ENCODE results near the gene TTLL8. TPM values are rescaled to one million over a fixed set of nuclear protein-coding genes. Genes with fewer than 3 reads are reported as not detected.

The TTLL8 gene
- total RNA-seq, 4 donors from 2014 or later: not detected

DNA sequence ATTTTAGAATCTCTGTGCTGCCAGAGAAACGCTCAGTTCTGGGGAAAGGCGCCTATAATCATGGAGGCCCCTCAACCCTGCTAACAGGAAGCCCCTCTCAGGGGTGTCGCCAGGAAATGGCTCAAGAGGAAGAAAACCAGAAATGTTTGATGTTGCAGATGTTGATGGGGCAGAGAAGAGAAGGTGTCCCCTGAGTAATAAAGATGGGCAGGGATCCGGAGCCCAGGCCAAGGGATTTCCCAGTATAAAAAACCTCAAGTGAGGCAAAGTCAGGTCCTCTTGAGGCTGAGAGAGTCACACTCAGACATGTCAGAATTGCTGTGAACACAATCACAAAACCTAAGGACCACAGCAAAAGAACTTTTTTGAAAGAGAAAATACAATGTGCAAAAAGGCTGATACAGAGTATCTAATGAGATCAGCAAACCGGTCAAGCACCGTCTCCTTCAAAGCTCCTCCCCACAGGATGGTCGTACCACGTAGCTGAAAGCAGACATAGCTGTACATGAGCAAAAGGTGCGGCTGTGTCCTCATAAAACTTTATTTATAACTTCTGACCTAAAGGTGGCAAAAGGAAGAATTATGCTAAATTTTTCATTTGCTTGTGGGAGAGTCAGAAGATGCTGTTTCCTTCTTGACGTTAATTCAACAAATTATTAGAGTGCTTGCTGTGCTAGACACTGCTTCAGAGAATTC, 43.9 kb upstream of the TTLL8 start:
- intact Hi-C loops (cut with DNase I; ENCODE audit: low total_unique reads): no loop called here
- 75% methylated on average over 10 of the region's 10 CpGs for whole genome bisulfite sequencing, 2 donors
- TF ChIP-seq CTCF (IDR thresholded peaks at IDR 0.05) (no peak), POLR2A (IDR thresholded peaks at IDR 0.05) (no peak)
- no peak overlapping the region for H3K4me3 ChIP-seq (ENCODE audit: low read depth, poor library complexity, severe bottlenecking)
- DNase-seq (ENCODE audit: low spot score in 2 of 2): no peak

DNA sequence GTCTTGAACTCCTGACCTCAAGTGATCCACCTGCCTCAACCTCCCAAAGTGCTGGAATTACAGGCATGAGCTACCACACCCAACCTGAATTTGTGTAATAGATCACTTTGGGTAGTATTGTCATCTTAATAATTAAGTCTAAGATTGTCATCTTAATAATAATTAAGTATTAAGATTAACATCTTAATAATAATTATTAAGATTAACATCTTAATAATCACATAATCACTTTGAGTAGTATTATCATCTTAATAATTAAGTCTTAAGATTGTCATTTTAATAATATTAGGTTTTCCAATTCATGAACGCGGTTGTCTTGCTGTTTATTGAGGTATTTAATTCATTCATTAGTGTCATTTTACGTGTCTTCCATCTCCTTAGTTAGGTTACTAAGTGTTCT, 40.0 kb upstream of the TTLL8 start:
- 87 to 90% methylated on average over 3 of the region's 3 CpGs for WGBS, 2 donors

GRCh38 chr22:50092342-50092741, 34.2 kb upstream of the TTLL8 start:
- no peak for DNase-seq (ENCODE audit: low spot score in 2 of 2)
- H3K4me3 ChIP-seq (ENCODE audit: low read depth, poor library complexity, severe bottlenecking): no peak overlapping the region
- intact Hi-C loops (cut with DNase I; ENCODE audit: low total_unique reads): no loop called here
- TF ChIP-seq CTCF (IDR thresholded peaks at IDR 0.05) (no peak), POLR2A (IDR thresholded peaks at IDR 0.05) (no peak)
- WGBS, 2 donors: 70 to 75% methylated on average over 5 of the region's 5 CpGs

More for the DNA sequence above, 40.0 kb upstream of the TTLL8 start:
- no peak overlapping the region for H3K4me3 ChIP-seq (ENCODE audit: low read depth, poor library complexity, severe bottlenecking)
- no peak for DNase-seq (ENCODE audit: low spot score in 2 of 2)
- intact Hi-C loops (cut with DNase I; ENCODE audit: low total_unique reads): no loop called here
- no peak for TF ChIP-seq CTCF (IDR thresholded peaks at IDR 0.05)
- TF ChIP-seq POLR2A (IDR thresholded peaks at IDR 0.05): no peak

DNA sequence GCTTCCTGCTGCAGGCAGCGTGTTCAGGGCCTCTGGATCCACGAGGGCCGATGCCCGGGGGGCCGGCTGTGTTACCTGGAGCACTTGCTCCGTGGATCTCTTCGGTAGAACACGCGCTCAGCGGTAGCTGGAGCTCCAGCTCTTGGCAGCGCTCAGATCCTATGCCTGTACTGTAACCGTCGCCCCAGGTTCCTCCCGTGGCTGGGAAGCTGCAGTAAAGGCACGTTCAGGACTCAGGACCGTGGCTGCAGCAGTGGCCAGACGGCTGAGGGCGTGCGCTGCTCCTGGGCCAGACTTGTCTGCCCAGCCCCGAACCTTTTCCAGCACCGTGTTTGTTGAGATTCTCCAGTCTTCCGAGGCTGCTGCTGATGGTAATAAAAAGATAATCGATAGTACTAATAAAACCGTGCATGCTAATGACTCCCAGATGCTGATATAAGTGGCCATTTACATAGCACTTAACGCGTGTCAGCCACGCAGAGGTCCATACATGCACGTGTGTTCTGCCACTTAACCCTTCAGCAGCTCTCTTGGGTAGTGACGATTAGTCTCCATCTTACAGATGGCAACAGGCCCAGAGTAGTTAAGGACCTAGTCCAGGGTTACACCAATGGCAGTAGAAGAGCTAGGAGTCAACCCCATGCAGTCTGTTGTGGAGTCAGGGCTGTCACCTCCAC, 33.1 kb upstream of the TTLL8 start:
- intact Hi-C loops (cut with DNase I; ENCODE audit: low total_unique reads): no loop called here
- no peak for DNase-seq (ENCODE audit: low spot score in 2 of 2)
- no peak overlapping the region for H3K4me3 ChIP-seq (ENCODE audit: low read depth, poor library complexity, severe bottlenecking)
- 66 to 75% methylated on average over 24 to 29 of the region's 29 CpGs for WGBS, 2 donors
- TF ChIP-seq POLR2A (IDR thresholded peaks at IDR 0.05) (no peak), CTCF (IDR thresholded peaks at IDR 0.05) (no peak)

DNA sequence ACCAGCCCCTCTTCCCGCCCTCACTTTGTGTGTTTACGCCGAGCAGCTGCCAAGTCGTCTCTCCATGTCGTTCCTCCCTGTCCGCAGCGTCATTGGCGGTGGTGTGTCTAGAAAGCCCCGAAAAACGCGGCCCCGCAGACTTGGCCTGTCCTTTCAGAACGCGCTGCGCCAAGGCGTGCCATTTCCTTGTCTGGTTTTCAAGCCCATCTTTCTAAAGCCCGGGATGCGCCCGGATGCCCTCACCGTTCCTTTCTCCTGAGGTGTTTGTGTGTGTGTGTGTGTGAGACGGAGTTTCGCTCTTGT, 32.3 kb upstream of the TTLL8 start:
- no peak for DNase-seq (ENCODE audit: low spot score in 2 of 2)
- H3K4me3 ChIP-seq (ENCODE audit: low read depth, poor library complexity, severe bottlenecking): no peak overlapping the region
- intact Hi-C loops (cut with DNase I; ENCODE audit: low total_unique reads): no loop called here
- TF ChIP-seq POLR2A (IDR thresholded peaks at IDR 0.05) (no peak), CTCF (IDR thresholded peaks at IDR 0.05) (no peak)
- WGBS, 2 donors: 92 to 95% methylated on average over 22 of the region's 22 CpGs

All from lower leg skin (tissue), 4 donors.